ENCODE results near the gene TNS1. TPM values are rescaled to one million over a fixed set of nuclear protein-coding genes. Genes with fewer than 3 reads are reported as not detected.

Gene TNS1
- total and polyA plus RNA-seq, 9 of the 15 experiments (the other 6 are each of a cell fraction or from before 2014, with no cell fraction given) = 0.13 to 2.7 (median 0.77) TPM

DNA sequence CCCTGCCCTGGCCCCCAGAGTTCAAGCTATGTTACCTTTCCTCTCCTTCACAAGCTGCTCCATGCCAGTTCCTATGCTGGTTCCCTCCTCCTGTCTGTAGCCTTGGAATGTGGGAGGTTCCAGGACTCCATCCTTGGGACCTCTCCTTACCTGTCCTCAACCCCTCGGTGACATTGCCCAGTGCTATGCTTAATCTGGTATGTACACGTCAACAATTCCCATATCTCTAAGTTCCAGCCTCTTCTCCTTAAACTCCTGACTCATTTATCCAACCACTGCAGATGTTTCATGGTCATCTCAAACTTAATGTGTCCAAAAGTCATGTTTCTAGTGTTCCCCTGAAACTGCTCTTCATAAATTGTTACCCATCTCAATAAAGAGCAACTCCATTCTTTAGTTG lies 160.8 kb downstream of the TNS1 start (continued):
- TF ChIP-seq, protein P1, sequence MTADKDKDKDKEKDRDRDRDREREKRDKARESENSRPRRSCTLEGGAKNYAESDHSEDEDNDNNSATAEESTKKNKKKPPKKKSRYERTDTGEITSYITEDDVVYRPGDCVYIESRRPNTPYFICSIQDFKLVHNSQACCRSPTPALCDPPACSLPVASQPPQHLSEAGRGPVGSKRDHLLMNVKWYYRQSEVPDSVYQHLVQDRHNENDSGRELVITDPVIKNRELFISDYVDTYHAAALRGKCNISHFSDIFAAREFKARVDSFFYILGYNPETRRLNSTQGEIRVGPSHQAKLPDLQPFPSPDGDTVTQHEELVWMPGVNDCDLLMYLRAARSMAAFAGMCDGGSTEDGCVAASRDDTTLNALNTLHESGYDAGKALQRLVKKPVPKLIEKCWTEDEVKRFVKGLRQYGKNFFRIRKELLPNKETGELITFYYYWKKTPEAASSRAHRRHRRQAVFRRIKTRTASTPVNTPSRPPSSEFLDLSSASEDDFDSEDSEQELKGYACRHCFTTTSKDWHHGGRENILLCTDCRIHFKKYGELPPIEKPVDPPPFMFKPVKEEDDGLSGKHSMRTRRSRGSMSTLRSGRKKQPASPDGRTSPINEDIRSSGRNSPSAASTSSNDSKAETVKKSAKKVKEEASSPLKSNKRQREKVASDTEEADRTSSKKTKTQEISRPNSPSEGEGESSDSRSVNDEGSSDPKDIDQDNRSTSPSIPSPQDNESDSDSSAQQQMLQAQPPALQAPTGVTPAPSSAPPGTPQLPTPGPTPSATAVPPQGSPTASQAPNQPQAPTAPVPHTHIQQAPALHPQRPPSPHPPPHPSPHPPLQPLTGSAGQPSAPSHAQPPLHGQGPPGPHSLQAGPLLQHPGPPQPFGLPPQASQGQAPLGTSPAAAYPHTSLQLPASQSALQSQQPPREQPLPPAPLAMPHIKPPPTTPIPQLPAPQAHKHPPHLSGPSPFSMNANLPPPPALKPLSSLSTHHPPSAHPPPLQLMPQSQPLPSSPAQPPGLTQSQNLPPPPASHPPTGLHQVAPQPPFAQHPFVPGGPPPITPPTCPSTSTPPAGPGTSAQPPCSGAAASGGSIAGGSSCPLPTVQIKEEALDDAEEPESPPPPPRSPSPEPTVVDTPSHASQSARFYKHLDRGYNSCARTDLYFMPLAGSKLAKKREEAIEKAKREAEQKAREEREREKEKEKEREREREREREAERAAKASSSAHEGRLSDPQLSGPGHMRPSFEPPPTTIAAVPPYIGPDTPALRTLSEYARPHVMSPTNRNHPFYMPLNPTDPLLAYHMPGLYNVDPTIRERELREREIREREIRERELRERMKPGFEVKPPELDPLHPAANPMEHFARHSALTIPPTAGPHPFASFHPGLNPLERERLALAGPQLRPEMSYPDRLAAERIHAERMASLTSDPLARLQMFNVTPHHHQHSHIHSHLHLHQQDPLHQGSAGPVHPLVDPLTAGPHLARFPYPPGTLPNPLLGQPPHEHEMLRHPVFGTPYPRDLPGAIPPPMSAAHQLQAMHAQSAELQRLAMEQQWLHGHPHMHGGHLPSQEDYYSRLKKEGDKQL (CRISPR knock-in tag; IDR thresholded peaks at IDR 0.05; ENCODE audit: borderline replicate concordance) = no peak
- TF ChIP-seq ZC3H11A (IDR thresholded peaks at IDR 0.05; ENCODE audit: low read depth, low read length) (no peak), ZBTB8A (IDR thresholded peaks at IDR 0.05; ENCODE audit: partially characterized antibody) (no peak), PML (IDR thresholded peaks at IDR 0.05; ENCODE audit: low read length) (peak; percentile 87), TCF7L2 (IDR thresholded peaks at IDR 0.05; ENCODE audit: low read depth, low read length) (no peak), IFI16 (CRISPR knock-in tag; IDR thresholded peaks at IDR 0.05) (no peak), NFIC (IDR thresholded peaks at IDR 0.05) (peak; percentile 85), ATF7 (IDR thresholded peaks at IDR 0.05) (no peak)
- TF ChIP-seq, protein P2, sequence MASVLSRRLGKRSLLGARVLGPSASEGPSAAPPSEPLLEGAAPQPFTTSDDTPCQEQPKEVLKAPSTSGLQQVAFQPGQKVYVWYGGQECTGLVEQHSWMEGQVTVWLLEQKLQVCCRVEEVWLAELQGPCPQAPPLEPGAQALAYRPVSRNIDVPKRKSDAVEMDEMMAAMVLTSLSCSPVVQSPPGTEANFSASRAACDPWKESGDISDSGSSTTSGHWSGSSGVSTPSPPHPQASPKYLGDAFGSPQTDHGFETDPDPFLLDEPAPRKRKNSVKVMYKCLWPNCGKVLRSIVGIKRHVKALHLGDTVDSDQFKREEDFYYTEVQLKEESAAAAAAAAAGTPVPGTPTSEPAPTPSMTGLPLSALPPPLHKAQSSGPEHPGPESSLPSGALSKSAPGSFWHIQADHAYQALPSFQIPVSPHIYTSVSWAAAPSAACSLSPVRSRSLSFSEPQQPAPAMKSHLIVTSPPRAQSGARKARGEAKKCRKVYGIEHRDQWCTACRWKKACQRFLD (CRISPR knock-in tag; IDR thresholded peaks at IDR 0.05) = peak; percentile 56; the same call in 1 of the 2 replicates
- TF ChIP-seq, protein P3, sequence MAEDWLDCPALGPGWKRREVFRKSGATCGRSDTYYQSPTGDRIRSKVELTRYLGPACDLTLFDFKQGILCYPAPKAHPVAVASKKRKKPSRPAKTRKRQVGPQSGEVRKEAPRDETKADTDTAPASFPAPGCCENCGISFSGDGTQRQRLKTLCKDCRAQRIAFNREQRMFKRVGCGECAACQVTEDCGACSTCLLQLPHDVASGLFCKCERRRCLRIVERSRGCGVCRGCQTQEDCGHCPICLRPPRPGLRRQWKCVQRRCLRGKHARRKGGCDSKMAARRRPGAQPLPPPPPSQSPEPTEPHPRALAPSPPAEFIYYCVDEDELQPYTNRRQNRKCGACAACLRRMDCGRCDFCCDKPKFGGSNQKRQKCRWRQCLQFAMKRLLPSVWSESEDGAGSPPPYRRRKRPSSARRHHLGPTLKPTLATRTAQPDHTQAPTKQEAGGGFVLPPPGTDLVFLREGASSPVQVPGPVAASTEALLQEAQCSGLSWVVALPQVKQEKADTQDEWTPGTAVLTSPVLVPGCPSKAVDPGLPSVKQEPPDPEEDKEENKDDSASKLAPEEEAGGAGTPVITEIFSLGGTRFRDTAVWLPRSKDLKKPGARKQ (CRISPR knock-in tag; IDR thresholded peaks at IDR 0.05) = no peak
- TF ChIP-seq, protein P4, sequence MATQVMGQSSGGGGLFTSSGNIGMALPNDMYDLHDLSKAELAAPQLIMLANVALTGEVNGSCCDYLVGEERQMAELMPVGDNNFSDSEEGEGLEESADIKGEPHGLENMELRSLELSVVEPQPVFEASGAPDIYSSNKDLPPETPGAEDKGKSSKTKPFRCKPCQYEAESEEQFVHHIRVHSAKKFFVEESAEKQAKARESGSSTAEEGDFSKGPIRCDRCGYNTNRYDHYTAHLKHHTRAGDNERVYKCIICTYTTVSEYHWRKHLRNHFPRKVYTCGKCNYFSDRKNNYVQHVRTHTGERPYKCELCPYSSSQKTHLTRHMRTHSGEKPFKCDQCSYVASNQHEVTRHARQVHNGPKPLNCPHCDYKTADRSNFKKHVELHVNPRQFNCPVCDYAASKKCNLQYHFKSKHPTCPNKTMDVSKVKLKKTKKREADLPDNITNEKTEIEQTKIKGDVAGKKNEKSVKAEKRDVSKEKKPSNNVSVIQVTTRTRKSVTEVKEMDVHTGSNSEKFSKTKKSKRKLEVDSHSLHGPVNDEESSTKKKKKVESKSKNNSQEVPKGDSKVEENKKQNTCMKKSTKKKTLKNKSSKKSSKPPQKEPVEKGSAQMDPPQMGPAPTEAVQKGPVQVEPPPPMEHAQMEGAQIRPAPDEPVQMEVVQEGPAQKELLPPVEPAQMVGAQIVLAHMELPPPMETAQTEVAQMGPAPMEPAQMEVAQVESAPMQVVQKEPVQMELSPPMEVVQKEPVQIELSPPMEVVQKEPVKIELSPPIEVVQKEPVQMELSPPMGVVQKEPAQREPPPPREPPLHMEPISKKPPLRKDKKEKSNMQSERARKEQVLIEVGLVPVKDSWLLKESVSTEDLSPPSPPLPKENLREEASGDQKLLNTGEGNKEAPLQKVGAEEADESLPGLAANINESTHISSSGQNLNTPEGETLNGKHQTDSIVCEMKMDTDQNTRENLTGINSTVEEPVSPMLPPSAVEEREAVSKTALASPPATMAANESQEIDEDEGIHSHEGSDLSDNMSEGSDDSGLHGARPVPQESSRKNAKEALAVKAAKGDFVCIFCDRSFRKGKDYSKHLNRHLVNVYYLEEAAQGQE (IDR thresholded peaks at IDR 0.05; ENCODE audit: borderline replicate concordance) = no peak
- TF ChIP-seq, protein P4 (CRISPR knock-in tag; IDR thresholded peaks at IDR 0.05; ENCODE audit: low read depth) = no peak

All from K562 (cell line).